ENCODE measurements around the gene COL23A1.

The COL23A1 gene

DNA sequence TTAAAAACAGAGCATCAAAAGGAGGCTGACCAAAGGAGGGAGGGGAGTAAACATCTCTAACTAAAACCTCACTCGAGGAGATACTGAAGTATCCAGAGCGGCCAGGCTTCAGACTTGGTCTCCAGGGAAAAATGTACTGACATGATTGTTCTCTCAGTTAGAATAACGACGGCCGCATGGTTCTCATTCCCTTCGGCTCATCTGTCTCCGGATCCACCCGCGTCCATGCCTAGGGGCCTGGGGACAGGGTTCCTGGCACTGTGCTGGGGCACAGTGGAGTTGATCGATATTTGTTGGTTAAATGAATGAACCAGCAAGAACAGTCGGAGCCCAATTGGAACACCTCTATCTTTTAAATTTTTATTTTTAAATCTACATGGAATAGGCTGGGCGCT is 190.5 kb downstream of the COL23A1 start:
- H3K4me3 ChIP-seq (ENCODE audit: low read depth in 1 of 5, low read length in 5 of 5) = no peak overlapping the region
- H3K9me3 ChIP-seq (ENCODE audit: control insufficient read depth in 5 of 5, low read length in 5 of 5) = no peaks in the 10 kb centered on the region
- H3K27me3 ChIP-seq (ENCODE audit: control insufficient read depth in 5 of 5, insufficient read depth in 4 of 5, low read length in 5 of 5) = peaks cover 6 to 21% (median 11%) of the 10 kb centered on the region in 5 donors
- no peaks in the 10 kb centered on the region for H3K4me1 ChIP-seq (ENCODE audit: control insufficient read depth in 5 of 5, insufficient read depth in 5 of 5, low read length in 5 of 5)
- no peaks in the 10 kb centered on the region for H3K36me3 ChIP-seq (ENCODE audit: control insufficient read depth in 5 of 5, insufficient read depth in 5 of 5, low read length in 5 of 5)
- H3K9ac ChIP-seq (ENCODE audit: low read length in 5 of 5) = no peak overlapping the region
- no peak overlapping the region for H3K27ac ChIP-seq (ENCODE audit: low read depth, low read length)

- Histone ChIP-seq H3K9ac (ENCODE audit: low read length in 5 of 5) (no peak overlapping the region), H3K9me3 (ENCODE audit: control insufficient read depth in 5 of 5, low read length in 5 of 5) (no peaks in the 10 kb centered on the region), H3K4me1 (ENCODE audit: control insufficient read depth in 5 of 5, insufficient read depth in 5 of 5, low read length in 5 of 5) (no peaks in the 10 kb centered on the region), H3K4me3 (ENCODE audit: low read depth in 1 of 5, low read length in 5 of 5) (no peak overlapping the region), H3K27me3 (ENCODE audit: control insufficient read depth in 5 of 5, insufficient read depth in 4 of 5, low read length in 5 of 5) (peaks cover 8 to 18% (median 14%) of the 10 kb centered on the region in 5 donors), H3K27ac (ENCODE audit: low read depth, low read length) (no peak overlapping the region), H3K36me3 (ENCODE audit: control insufficient read depth in 5 of 5, insufficient read depth in 5 of 5, low read length in 5 of 5) (no peaks in the 10 kb centered on the region)
These were observed 191.1 kb downstream of the COL23A1 start for GRCh38 chr5:178398901-178399700.

- Histone ChIP-seq H3K36me3 (ENCODE audit: control insufficient read depth in 5 of 5, insufficient read depth in 5 of 5, low read length in 5 of 5) (no peaks in the 10 kb centered on the region), H3K27me3 (ENCODE audit: control insufficient read depth in 5 of 5, insufficient read depth in 4 of 5, low read length in 5 of 5) (peaks cover 8 to 19% (median 14%) of the 10 kb centered on the region in 5 donors), H3K4me1 (ENCODE audit: control insufficient read depth in 5 of 5, insufficient read depth in 5 of 5, low read length in 5 of 5) (peaks cover 0 to 5% (median 0%) of the 10 kb centered on the region in 5 donors), H3K27ac (ENCODE audit: low read depth, low read length) (no peak overlapping the region), H3K9me3 (ENCODE audit: control insufficient read depth in 5 of 5, low read length in 5 of 5) (no peaks in the 10 kb centered on the region), H3K9ac (ENCODE audit: low read length in 5 of 5) (no peak overlapping the region), H3K4me3 (ENCODE audit: low read depth in 1 of 5, low read length in 5 of 5) (no peak overlapping the region)
These were observed 193.1 kb downstream of the COL23A1 start for GRCh38 chr5:178396796-178397720.

GRCh38 chr5:178394074-178394473 is 196.1 kb downstream of the COL23A1 start:
- H3K36me3 ChIP-seq (ENCODE audit: control insufficient read depth in 5 of 5, insufficient read depth in 5 of 5, low read length in 5 of 5) = no peaks in the 10 kb centered on the region
- no peaks in the 10 kb centered on the region for H3K9me3 ChIP-seq (ENCODE audit: control insufficient read depth in 5 of 5, low read length in 5 of 5)
- H3K27me3 ChIP-seq (ENCODE audit: control insufficient read depth in 5 of 5, insufficient read depth in 4 of 5, low read length in 5 of 5) = peaks cover 12 to 23% (median 20%) of the 10 kb centered on the region in 5 donors
- H3K4me3 ChIP-seq (ENCODE audit: low read depth in 1 of 5, low read length in 5 of 5) = no peak overlapping the region
- peaks cover 0 to 5% (median 0%) of the 10 kb centered on the region in 5 donors for H3K4me1 ChIP-seq (ENCODE audit: control insufficient read depth in 5 of 5, insufficient read depth in 5 of 5, low read length in 5 of 5)
- H3K27ac ChIP-seq (ENCODE audit: low read depth, low read length) = no peak overlapping the region
- no peak overlapping the region for H3K9ac ChIP-seq (ENCODE audit: low read length in 5 of 5)

DNA sequence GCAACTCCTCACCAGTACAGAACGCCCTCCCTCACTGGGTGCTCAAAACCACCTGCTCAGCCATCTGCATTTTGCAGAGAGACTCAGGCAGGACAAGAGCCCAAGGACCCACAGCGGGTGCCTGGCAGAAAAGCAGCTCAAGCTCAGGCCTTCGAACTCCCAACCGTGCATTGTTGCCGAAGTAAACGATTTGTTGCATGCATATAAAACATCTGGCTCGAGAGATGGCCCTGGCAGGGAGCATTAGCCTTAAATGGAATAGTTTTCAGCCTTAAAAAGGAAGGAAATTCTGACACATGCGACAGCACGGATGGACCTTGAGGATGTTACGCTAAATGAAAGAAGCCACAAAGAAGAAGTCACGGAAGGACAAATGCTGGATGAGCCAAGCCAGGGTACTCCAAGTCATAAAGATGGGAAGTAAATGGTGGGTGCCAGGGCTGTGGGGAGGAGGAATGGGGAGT is 197.2 kb downstream of the COL23A1 start:
- H3K4me1 ChIP-seq (ENCODE audit: control insufficient read depth in 5 of 5, insufficient read depth in 5 of 5, low read length in 5 of 5) = peaks cover 0 to 8% (median 0%) of the 10 kb centered on the region in 5 donors
- H3K27me3 ChIP-seq (ENCODE audit: control insufficient read depth in 5 of 5, insufficient read depth in 4 of 5, low read length in 5 of 5) = peaks cover 12 to 26% (median 18%) of the 10 kb centered on the region in 5 donors
- no peaks in the 10 kb centered on the region for H3K9me3 ChIP-seq (ENCODE audit: control insufficient read depth in 5 of 5, low read length in 5 of 5)
- no peak overlapping the region for H3K4me3 ChIP-seq (ENCODE audit: low read depth in 1 of 5, low read length in 5 of 5)
- H3K36me3 ChIP-seq (ENCODE audit: control insufficient read depth in 5 of 5, insufficient read depth in 5 of 5, low read length in 5 of 5) = no peaks in the 10 kb centered on the region
- no peak overlapping the region for H3K27ac ChIP-seq (ENCODE audit: low read depth, low read length)
- H3K9ac ChIP-seq (ENCODE audit: low read length in 5 of 5) = no peak overlapping the region

GRCh38 chr5:178392386-178392785 is 197.8 kb downstream of the COL23A1 start:
- H3K27me3 ChIP-seq (ENCODE audit: control insufficient read depth in 5 of 5, insufficient read depth in 4 of 5, low read length in 5 of 5) = peaks cover 11 to 30% (median 15%) of the 10 kb centered on the region in 5 donors
- H3K27ac ChIP-seq (ENCODE audit: low read depth, low read length) = no peak overlapping the region
- H3K4me1 ChIP-seq (ENCODE audit: control insufficient read depth in 5 of 5, insufficient read depth in 5 of 5, low read length in 5 of 5) = peaks cover 0 to 9% (median 0%) of the 10 kb centered on the region in 5 donors
- H3K9ac ChIP-seq (ENCODE audit: low read length in 5 of 5) = no peak overlapping the region
- no peaks in the 10 kb centered on the region for H3K9me3 ChIP-seq (ENCODE audit: control insufficient read depth in 5 of 5, low read length in 5 of 5)
- H3K36me3 ChIP-seq (ENCODE audit: control insufficient read depth in 5 of 5, insufficient read depth in 5 of 5, low read length in 5 of 5) = no peaks in the 10 kb centered on the region
- no peak overlapping the region for H3K4me3 ChIP-seq (ENCODE audit: low read depth in 1 of 5, low read length in 5 of 5)

- Histone ChIP-seq H3K27ac (ENCODE audit: low read depth, low read length) (no peak overlapping the region), H3K9me3 (ENCODE audit: control insufficient read depth in 5 of 5, low read length in 5 of 5) (no peaks in the 10 kb centered on the region), H3K4me1 (ENCODE audit: control insufficient read depth in 5 of 5, insufficient read depth in 5 of 5, low read length in 5 of 5) (peaks cover 0 to 9% (median 0%) of the 10 kb centered on the region in 5 donors), H3K4me3 (ENCODE audit: low read depth in 1 of 5, low read length in 5 of 5) (no peak overlapping the region), H3K9ac (ENCODE audit: low read length in 5 of 5) (no peak overlapping the region), H3K27me3 (ENCODE audit: control insufficient read depth in 5 of 5, insufficient read depth in 4 of 5, low read length in 5 of 5) (peaks cover 14 to 32% (median 20%) of the 10 kb centered on the region in 5 donors), H3K36me3 (ENCODE audit: control insufficient read depth in 5 of 5, insufficient read depth in 5 of 5, low read length in 5 of 5) (no peaks in the 10 kb centered on the region)
These were observed 198.7 kb downstream of the COL23A1 start for GRCh38 chr5:178391480-178391879.

GRCh38 chr5:178389796-178390195 is 200.4 kb downstream of the COL23A1 start:
- Histone ChIP-seq H3K27ac (ENCODE audit: low read depth, low read length) (no peak overlapping the region), H3K9ac (ENCODE audit: low read length in 5 of 5) (no peak overlapping the region), H3K4me1 (ENCODE audit: control insufficient read depth in 5 of 5, insufficient read depth in 5 of 5, low read length in 5 of 5) (peaks cover 0 to 9% (median 2%) of the 10 kb centered on the region in 5 donors), H3K9me3 (ENCODE audit: control insufficient read depth in 5 of 5, low read length in 5 of 5) (no peaks in the 10 kb centered on the region), H3K36me3 (ENCODE audit: control insufficient read depth in 5 of 5, insufficient read depth in 5 of 5, low read length in 5 of 5) (no peaks in the 10 kb centered on the region), H3K4me3 (ENCODE audit: low read depth in 1 of 5, low read length in 5 of 5) (no peak overlapping the region), H3K27me3 (ENCODE audit: control insufficient read depth in 5 of 5, insufficient read depth in 4 of 5, low read length in 5 of 5) (peaks cover 16 to 39% (median 29%) of the 10 kb centered on the region in 5 donors)

- H3K27ac ChIP-seq (ENCODE audit: low read depth, low read length) = no peak overlapping the region
- H3K36me3 ChIP-seq (ENCODE audit: control insufficient read depth in 5 of 5, insufficient read depth in 5 of 5, low read length in 5 of 5) = no peaks in the 10 kb centered on the region
- no peak overlapping the region for H3K9ac ChIP-seq (ENCODE audit: low read length in 5 of 5)
- H3K4me1 ChIP-seq (ENCODE audit: control insufficient read depth in 5 of 5, insufficient read depth in 5 of 5, low read length in 5 of 5) = peaks cover 0 to 14% (median 2%) of the 10 kb centered on the region in 5 donors
- no peak overlapping the region for H3K4me3 ChIP-seq (ENCODE audit: low read depth in 1 of 5, low read length in 5 of 5)
- H3K9me3 ChIP-seq (ENCODE audit: control insufficient read depth in 5 of 5, low read length in 5 of 5) = no peaks in the 10 kb centered on the region
- peaks cover 21 to 41% (median 35%) of the 10 kb centered on the region in 5 donors for H3K27me3 ChIP-seq (ENCODE audit: control insufficient read depth in 5 of 5, insufficient read depth in 4 of 5, low read length in 5 of 5)
These were observed 201.0 kb downstream of the COL23A1 start for GRCh38 chr5:178389026-178389729.
